HL-60 (cell line): ENCODE results near the gene HK3.

Experiments
- DNase-seq, 2 experiments: peaks; one replicate each; pipeline ENCODE4 v3.0.0-alpha.2; 2010 to 2020; ENCODE audit warnings: low read depth in 1 of 2, low spot score in 1 of 2
- H3K27ac ChIP-seq: fragments of 250-450 bp; sonication (Bioruptor Pico); replicated peaks from 2 replicates; pipeline ENCODE4 v1.5.1; 2020; ENCODE audit warnings: mild to moderate bottlenecking, moderate library complexity
- H3K27me3 ChIP-seq: fragments of 250-450 bp; sonication (Bioruptor Pico); 2 replicates; pipeline ENCODE4 v1.5.1; 2021; ENCODE audit warnings: mild to moderate bottlenecking, moderate library complexity; ENCODE audit not compliant: insufficient read depth, poor library complexity, severe bottlenecking
- H3K4me3 ChIP-seq: replicated peaks from 2 replicates; pipeline ENCODE4 v1.5.1; 2011; ENCODE audit warnings: mild to moderate bottlenecking, control low read depth, low read length; ENCODE audit not compliant: insufficient read depth
- GABPA ChIP-seq: IDR thresholded peaks from 2 replicates; pipeline ENCODE4 v1.6.1; 2012; ENCODE audit warnings: low read depth
- POLR2AphosphoS5 ChIP-seq: IDR thresholded peaks from 2 replicates; pipeline ENCODE4 v1.6.1; 2012; ENCODE audit warnings: low read depth
- REST ChIP-seq: IDR thresholded peaks from 2 replicates; pipeline ENCODE4 v1.6.1; 2012; ENCODE audit warnings: low read depth; ENCODE audit not compliant: insufficient replicate concordance
- SPI1 ChIP-seq: IDR thresholded peaks from 2 replicates; pipeline ENCODE4 v1.6.1; 2012; ENCODE audit warnings: low read depth, mild to moderate bottlenecking, borderline replicate concordance
- TF ChIP-seq, protein P1 (sequence below): IDR thresholded peaks from one replicate; pipeline ENCODE4 v1.5.1; 2011; ENCODE audit warnings: low read length, control low read depth, inconsistent platforms; ENCODE audit not compliant: insufficient read depth

The HK3 gene

DNA sequence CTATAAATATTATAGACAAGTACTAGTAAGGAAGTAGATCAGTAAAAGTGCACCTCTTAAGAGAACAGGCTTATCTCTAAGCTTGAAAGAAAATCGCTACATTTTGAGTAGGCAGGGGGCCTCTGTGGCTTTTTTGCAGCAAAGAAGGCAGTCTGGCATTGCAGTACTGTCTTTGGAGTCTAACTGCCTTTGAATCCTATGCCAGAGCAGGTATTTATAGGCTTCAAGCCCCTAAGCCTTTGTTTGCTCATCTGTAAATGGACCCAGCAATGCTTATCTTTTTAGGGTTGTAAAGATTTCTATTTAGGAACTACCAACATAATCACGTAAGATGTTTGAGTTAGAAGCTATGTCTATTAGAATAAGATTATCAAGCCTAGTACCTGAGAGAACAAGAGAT is 23.7 kb upstream of the HK3 start:
- DNase-seq: no peak
- Histone ChIP-seq H3K27ac (no peak overlapping the region), H3K27me3 (no peaks in the 10 kb centered on the region), H3K4me3 (no peak overlapping the region)
- TF ChIP-seq SPI1 (no peak), REST (no peak), POLR2AphosphoS5 (no peak), GABPA (no peak)
- TF ChIP-seq, protein P1, sequence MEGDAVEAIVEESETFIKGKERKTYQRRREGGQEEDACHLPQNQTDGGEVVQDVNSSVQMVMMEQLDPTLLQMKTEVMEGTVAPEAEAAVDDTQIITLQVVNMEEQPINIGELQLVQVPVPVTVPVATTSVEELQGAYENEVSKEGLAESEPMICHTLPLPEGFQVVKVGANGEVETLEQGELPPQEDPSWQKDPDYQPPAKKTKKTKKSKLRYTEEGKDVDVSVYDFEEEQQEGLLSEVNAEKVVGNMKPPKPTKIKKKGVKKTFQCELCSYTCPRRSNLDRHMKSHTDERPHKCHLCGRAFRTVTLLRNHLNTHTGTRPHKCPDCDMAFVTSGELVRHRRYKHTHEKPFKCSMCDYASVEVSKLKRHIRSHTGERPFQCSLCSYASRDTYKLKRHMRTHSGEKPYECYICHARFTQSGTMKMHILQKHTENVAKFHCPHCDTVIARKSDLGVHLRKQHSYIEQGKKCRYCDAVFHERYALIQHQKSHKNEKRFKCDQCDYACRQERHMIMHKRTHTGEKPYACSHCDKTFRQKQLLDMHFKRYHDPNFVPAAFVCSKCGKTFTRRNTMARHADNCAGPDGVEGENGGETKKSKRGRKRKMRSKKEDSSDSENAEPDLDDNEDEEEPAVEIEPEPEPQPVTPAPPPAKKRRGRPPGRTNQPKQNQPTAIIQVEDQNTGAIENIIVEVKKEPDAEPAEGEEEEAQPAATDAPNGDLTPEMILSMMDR: no peak

DNA sequence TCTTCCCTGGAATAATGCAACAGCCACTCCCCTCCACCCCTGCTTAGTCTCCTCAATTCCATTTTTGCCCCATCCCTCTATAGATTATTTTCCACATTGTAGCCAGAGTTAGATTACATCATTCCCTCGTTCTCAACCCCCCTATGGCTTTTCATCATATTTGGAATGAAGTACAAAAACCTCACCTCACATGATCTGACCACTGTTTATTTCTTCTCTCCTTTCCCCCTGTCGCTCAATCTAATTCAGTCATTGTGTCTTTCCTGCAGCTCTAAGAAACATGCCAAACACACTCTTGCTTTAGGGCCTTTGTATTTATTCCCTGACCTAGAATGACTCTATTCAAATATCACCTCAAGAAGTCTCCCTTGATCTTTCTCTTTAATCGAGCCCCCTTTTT is 22.6 kb upstream of the HK3 start:
- TF ChIP-seq, protein P1: no peak
- TF ChIP-seq SPI1 (no peak), REST (no peak), POLR2AphosphoS5 (no peak)

DNA sequence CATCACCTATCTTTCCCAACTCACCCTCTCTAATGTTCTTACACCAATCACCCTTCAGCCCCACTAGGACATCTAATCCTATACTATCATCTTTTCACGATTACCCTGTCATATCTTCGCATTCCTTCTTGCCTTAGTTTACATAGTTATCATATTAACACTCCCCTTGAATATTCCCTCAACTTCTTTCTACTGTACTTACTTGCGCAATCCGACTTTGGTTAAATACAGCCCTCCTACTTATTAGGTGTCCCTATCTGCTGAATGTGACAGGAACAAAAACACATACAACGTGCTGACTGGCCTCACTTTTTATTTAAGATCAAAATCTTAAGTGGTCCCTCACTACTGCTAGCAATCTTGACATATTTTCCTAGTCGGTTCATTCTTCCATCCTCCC is 19.5 kb upstream of the HK3 start:
- DNase-seq: no peak
- Histone ChIP-seq H3K27me3 (no peaks in the 10 kb centered on the region), H3K4me3 (no peak overlapping the region), H3K27ac (no peak overlapping the region)
- TF ChIP-seq REST: no peak
- TF ChIP-seq GABPA: no peak
- no peak for TF ChIP-seq POLR2AphosphoS5
- TF ChIP-seq SPI1: no peak
- TF ChIP-seq, protein P1: no peak

More for the DNA sequence above, 22.6 kb upstream of the HK3 start:
- Histone ChIP-seq H3K27ac (no peak overlapping the region), H3K4me3 (no peak overlapping the region), H3K27me3 (no peaks in the 10 kb centered on the region)
- DNase-seq: no peak
